ENCODE results near the gene MEIOB.
A peak's percentile ranks its signal among the peaks of the same experiment; 100 is the strongest.

The MEIOB gene

GRCh38 chr16:1851793-1852192 lies 20.2 kb downstream of the MEIOB start:
- ChIA-PET POLR2A (interaction anchor here (1.3 kb wide), 1 partner anchor 119 kb away, joined by 3 read pairs; no protein-coding TSS in a partner anchor), CTCF (interaction anchor here (0.6 to 1.1 kb wide), 3 partner anchors 10 to 72 kb away, joined by 3 read pairs; no protein-coding TSS in a partner anchor)
- H3K4me1 ChIP-seq (ENCODE audit: control insufficient read depth, insufficient read depth, low read length) = no peaks in the 10 kb centered on the region

DNA sequence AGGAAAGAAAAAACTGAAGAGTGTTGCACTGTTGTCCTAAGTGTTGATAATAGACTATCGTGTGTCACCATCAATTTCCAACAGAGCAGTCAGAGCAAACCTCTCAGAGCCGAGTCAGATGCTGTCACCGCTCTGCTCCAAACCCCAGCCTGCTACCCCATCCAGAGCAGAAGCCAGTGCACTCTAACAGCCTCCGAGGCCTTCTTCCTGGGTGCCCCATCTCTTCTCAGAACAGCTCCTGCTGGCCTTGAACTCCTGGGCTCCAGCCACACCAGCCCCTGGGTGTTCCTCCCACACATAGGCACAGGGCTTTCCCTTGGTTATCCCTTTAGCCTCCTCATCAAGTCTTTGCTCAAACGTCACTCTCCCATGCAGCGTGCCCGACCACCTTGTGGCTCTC lies 21.0 kb downstream of the MEIOB start:
- H3K36me3 ChIP-seq (ENCODE audit: control insufficient read depth in 2 of 2, insufficient read depth in 1 of 2, low read length in 2 of 2) = no peaks in the 10 kb centered on the region
- no peak overlapping the region for H3K27ac ChIP-seq (ENCODE audit: extremely low read depth, low read depth, low read length)
- H3K9me3 ChIP-seq (ENCODE audit: control insufficient read depth, insufficient read depth, low read depth, low read length) = no peaks in the 10 kb centered on the region
- no peaks in the 10 kb centered on the region for H3K4me1 ChIP-seq (ENCODE audit: control insufficient read depth, insufficient read depth, low read length)
- H3K4me3 ChIP-seq (ENCODE audit: low read depth, low read length) = no peak overlapping the region
- ChIA-PET CTCF (interaction anchor here (0.9 kb wide), 1 partner anchor 13 kb away, joined by 3 read pairs; no protein-coding TSS in a partner anchor), POLR2A (no interaction called here)
- no peak for TF ChIP-seq ZNF768 (tag by site-specific recombination; IDR thresholded peaks at IDR 0.05)
- TF ChIP-seq ZSCAN5A (tag by site-specific recombination; IDR thresholded peaks at IDR 0.05) = no peak
- TF ChIP-seq ZNF324 (tag by site-specific recombination; IDR thresholded peaks at IDR 0.05) = no peak
- TF ChIP-seq ZNF366 (tag by site-specific recombination; conservative IDR thresholded peaks at IDR 0.05) = no peak
- TF ChIP-seq SCRT2 (tag by site-specific recombination; IDR thresholded peaks at IDR 0.05) = no peak
- peak; percentile 20; the same call in 1 of the 2 replicates for TF ChIP-seq ZFHX2 (tag by site-specific recombination; conservative IDR thresholded peaks at IDR 0.05)
- no peak for TF ChIP-seq ZNF677 (tag by site-specific recombination; IDR thresholded peaks at IDR 0.05)
- no peak for TF ChIP-seq GFI1B (tag by site-specific recombination; IDR thresholded peaks at IDR 0.05)
- peak; percentile 79 for TF ChIP-seq ZNF600 (tag by site-specific recombination; IDR thresholded peaks at IDR 0.05)
- TF ChIP-seq, protein P1, sequence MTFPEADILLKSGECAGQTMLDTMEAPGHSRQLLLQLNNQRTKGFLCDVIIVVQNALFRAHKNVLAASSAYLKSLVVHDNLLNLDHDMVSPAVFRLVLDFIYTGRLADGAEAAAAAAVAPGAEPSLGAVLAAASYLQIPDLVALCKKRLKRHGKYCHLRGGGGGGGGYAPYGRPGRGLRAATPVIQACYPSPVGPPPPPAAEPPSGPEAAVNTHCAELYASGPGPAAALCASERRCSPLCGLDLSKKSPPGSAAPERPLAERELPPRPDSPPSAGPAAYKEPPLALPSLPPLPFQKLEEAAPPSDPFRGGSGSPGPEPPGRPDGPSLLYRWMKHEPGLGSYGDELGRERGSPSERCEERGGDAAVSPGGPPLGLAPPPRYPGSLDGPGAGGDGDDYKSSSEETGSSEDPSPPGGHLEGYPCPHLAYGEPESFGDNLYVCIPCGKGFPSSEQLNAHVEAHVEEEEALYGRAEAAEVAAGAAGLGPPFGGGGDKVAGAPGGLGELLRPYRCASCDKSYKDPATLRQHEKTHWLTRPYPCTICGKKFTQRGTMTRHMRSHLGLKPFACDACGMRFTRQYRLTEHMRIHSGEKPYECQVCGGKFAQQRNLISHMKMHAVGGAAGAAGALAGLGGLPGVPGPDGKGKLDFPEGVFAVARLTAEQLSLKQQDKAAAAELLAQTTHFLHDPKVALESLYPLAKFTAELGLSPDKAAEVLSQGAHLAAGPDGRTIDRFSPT (tag by site-specific recombination; IDR thresholded peaks at IDR 0.05) = no peak
- TF ChIP-seq ZNF16 (tag by site-specific recombination; IDR thresholded peaks at IDR 0.05; ENCODE audit: low read depth) = no peak
- TF ChIP-seq ZNF776 (tag by site-specific recombination; IDR thresholded peaks at IDR 0.05; ENCODE audit: borderline replicate concordance) = no peak
- TF ChIP-seq ZNF639 (tag by site-specific recombination; IDR thresholded peaks at IDR 0.05) = no peak
- TF ChIP-seq HOXC10 (CRISPR knock-in tag; IDR thresholded peaks at IDR 0.05) = no peak
- TF ChIP-seq, protein P2, sequence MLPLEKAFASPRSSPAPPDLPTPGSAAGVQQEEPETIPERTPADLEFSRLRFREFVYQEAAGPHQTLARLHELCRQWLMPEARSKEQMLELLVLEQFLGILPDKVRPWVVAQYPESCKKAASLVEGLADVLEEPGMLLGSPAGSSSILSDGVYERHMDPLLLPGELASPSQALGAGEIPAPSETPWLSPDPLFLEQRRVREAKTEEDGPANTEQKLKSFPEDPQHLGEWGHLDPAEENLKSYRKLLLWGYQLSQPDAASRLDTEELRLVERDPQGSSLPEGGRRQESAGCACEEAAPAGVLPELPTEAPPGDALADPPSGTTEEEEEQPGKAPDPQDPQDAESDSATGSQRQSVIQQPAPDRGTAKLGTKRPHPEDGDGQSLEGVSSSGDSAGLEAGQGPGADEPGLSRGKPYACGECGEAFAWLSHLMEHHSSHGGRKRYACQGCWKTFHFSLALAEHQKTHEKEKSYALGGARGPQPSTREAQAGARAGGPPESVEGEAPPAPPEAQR (tag by site-specific recombination; IDR thresholded peaks at IDR 0.05) = no peak
- no peak for TF ChIP-seq ZNF140 (tag by site-specific recombination; IDR thresholded peaks at IDR 0.05)
- no peak for TF ChIP-seq PBX3 (CRISPR knock-in tag; IDR thresholded peaks at IDR 0.05)
- TF ChIP-seq ZNF777 (tag by site-specific recombination; IDR thresholded peaks at IDR 0.05; ENCODE audit: borderline replicate concordance) = no peak
- TF ChIP-seq, protein P3, sequence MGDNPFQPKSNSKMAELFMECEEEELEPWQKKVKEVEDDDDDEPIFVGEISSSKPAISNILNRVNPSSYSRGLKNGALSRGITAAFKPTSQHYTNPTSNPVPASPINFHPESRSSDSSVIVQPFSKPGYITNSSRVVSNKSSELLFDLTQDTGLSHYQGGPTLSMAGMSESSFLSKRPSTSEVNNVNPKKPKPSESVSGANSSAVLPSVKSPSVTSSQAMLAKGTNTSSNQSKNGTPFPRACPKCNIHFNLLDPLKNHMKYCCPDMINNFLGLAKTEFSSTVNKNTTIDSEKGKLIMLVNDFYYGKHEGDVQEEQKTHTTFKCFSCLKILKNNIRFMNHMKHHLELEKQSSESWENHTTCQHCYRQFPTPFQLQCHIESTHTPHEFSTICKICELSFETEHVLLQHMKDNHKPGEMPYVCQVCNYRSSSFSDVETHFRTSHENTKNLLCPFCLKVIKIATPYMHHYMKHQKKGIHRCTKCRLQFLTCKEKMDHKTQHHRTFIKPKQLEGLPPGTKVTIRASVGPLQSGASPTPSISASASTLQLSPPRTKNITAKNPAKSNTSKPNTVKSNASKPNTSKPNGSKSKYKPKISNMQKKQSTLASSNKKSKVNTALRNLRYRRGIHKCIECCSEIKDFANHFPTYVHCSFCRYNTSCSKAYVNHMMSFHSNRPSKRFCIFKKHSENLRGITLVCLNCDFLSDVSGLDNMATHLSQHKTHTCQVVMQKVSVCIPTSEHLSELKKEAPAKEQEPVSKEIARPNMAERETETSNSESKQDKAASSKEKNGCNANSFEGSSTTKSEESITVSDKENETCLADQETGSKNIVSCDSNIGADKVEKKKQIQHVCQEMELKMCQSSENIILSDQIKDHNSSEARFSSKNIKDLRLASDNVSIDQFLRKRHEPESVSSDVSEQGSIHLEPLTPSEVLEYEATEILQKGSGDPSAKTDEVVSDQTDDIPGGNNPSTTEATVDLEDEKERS (tag by site-specific recombination; IDR thresholded peaks at IDR 0.05) = no peak

More at GRCh38 chr16:1851793-1852192, 20.2 kb downstream of the MEIOB start:
- Histone ChIP-seq H3K9me3 (ENCODE audit: control insufficient read depth, insufficient read depth, low read depth, low read length) (no peaks in the 10 kb centered on the region), H3K4me3 (ENCODE audit: low read depth, low read length) (no peak overlapping the region), H3K27ac (ENCODE audit: extremely low read depth, low read depth, low read length) (no peak overlapping the region), H3K36me3 (ENCODE audit: control insufficient read depth in 2 of 2, insufficient read depth in 1 of 2, low read length in 2 of 2) (no peaks in the 10 kb centered on the region)
- peak; percentile 39; the same call in 1 of the 2 replicates for TF ChIP-seq ZIC2 (tag by site-specific recombination; IDR thresholded peaks at IDR 0.05)
- TF ChIP-seq ZBTB17 (tag by site-specific recombination; IDR thresholded peaks at IDR 0.05) = peak; percentile 77
- TF ChIP-seq PRDM6 (tag by site-specific recombination; IDR thresholded peaks at IDR 0.05) = no peak
